ENCODE data around the gene UBXN10.

The UBXN10 gene

GRCh38 chr1:20151906-20152598 is 33.8 kb upstream of the UBXN10 start:
- H3K4me3 ChIP-seq (ENCODE audit: control insufficient read depth, low read depth, low read length), result peak overlapping the region; percentile 35
- peak; percentile 4 for DNase-seq (ENCODE audit: low read depth)
- TF ChIP-seq, protein P1, sequence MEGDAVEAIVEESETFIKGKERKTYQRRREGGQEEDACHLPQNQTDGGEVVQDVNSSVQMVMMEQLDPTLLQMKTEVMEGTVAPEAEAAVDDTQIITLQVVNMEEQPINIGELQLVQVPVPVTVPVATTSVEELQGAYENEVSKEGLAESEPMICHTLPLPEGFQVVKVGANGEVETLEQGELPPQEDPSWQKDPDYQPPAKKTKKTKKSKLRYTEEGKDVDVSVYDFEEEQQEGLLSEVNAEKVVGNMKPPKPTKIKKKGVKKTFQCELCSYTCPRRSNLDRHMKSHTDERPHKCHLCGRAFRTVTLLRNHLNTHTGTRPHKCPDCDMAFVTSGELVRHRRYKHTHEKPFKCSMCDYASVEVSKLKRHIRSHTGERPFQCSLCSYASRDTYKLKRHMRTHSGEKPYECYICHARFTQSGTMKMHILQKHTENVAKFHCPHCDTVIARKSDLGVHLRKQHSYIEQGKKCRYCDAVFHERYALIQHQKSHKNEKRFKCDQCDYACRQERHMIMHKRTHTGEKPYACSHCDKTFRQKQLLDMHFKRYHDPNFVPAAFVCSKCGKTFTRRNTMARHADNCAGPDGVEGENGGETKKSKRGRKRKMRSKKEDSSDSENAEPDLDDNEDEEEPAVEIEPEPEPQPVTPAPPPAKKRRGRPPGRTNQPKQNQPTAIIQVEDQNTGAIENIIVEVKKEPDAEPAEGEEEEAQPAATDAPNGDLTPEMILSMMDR (IDR thresholded peaks at IDR 0.05; ENCODE audit: control insufficient read depth, insufficient read depth, low read depth, low read length, missing control alignments), result peak; percentile 92

DNA sequence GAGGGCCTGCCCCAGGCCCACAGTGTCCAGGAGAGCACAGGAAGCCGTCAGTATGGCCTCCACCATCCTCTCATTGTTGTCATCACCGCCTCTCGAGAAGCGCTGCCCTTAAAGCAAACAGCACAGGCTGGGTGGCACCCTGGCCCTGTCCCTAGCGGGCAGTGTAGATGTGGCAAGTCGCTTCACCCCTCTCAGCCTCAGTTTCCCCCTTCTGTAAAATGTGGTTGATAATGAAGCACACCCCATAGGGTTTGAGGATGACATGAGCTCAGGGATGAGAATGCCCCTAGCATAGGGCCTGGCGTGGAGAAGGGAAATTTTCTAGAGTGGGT is 33.3 kb upstream of the UBXN10 start:
- DNase-seq (ENCODE audit: low read depth), result no peak
- H3K4me3 ChIP-seq (ENCODE audit: control insufficient read depth, low read depth, low read length), result no peak overlapping the region
- TF ChIP-seq, protein P1 (IDR thresholded peaks at IDR 0.05; ENCODE audit: control insufficient read depth, insufficient read depth, low read depth, low read length, missing control alignments), result no peak

- TF ChIP-seq, protein P1 (IDR thresholded peaks at IDR 0.05; ENCODE audit: control insufficient read depth, insufficient read depth, low read depth, low read length, missing control alignments), result no peak
- no peak for DNase-seq (ENCODE audit: low read depth)
- H3K4me3 ChIP-seq (ENCODE audit: control insufficient read depth, low read depth, low read length), result no peak overlapping the region
Observed at GRCh38 chr1:20153000-20153418, 32.9 kb upstream of the UBXN10 start.

DNA sequence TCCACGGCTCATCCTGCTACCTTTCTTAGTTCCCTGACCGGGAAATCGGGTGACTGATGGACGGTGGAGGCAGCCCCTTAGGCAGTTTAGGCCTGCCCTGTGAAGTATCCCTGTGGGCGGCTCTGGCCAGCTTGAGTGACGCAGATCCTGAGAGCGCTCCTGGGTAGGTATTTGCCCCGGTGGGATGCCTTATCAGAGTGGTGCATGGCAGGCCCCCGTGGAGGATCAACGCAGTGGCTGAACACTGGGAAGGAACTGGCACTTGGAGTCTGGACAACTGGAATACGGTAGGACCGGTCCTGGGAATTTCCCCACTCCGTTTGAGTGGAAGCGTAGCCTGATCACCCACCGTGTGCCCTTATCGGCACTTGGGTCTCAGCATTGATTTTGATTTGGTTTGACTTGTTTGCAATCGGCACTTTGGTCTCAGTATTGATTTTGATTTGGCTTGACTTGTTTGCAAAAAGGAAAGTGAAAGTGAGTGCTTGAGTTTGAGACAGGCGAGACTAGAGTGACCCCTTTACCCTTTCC is 31.5 kb upstream of the UBXN10 start:
- H3K4me3 ChIP-seq (ENCODE audit: control insufficient read depth, low read depth, low read length), result no peak overlapping the region
- DNase-seq (ENCODE audit: low read depth), result no peak
- TF ChIP-seq, protein P1 (IDR thresholded peaks at IDR 0.05; ENCODE audit: control insufficient read depth, insufficient read depth, low read depth, low read length, missing control alignments), result no peak

DNA sequence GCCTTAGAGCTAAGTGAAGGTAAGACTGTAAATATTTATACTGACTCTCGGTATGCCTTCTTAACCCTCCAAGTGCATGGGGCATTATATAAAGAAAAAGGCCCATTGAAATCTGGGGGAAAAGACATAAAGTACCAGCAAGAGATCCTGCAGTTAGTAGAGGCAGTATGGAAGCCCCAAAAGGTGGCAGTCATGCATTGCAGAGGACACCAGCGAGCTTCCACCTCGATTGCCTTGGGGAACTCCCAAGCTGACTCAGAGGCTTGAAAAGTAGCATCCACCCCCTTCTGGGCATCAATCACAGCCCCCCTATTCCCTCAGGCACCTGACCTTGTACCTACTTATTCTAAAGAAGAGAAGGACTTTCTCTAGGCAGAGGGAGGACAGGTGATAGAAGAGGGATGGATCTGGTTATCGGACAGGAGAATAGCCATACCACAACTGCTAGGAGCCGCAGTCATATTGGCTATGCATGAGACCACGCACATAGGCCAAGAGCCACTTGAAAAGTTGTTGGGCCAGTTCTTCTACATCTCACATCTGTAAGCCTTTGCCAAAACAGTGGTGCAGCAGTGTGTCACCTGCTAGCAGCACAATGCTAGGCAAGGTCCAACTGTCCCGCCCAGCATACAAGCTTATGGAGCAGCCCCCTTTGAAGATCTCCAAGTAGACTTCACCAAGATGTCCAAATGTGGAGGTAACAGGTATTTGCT is 27.4 kb upstream of the UBXN10 start:
- TF ChIP-seq, protein P1 (IDR thresholded peaks at IDR 0.05; ENCODE audit: control insufficient read depth, insufficient read depth, low read depth, low read length, missing control alignments), result no peak
- no peak for DNase-seq (ENCODE audit: low read depth)
- no peak overlapping the region for H3K4me3 ChIP-seq (ENCODE audit: control insufficient read depth, low read depth, low read length)

DNA sequence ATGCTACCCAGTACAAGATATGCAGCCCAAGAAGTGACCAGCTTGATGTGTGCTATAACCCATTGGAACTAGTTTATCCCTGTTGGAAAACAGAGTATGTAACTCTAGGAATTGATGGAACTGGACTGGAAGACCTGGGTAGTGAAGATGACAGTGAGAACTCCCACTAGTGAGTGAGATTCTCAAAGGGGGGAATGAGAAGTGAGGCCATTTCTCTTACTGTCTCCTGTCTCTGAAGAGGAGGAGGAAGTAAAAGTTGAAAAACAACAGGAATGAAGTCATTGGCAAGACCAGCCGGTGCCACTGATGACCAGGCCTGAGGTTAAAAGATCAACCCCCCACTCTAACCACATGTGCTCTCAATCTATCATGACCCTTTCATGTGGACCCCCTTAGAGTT is 25.9 kb upstream of the UBXN10 start:
- TF ChIP-seq, protein P1 (IDR thresholded peaks at IDR 0.05; ENCODE audit: control insufficient read depth, insufficient read depth, low read depth, low read length, missing control alignments), result no peak
- no peak for DNase-seq (ENCODE audit: low read depth)
- no peak overlapping the region for H3K4me3 ChIP-seq (ENCODE audit: control insufficient read depth, low read depth, low read length)
